PC-3 (cell line): Measurements from ENCODE around the gene C1orf210. TPM values are rescaled to one million over a fixed set of nuclear protein-coding genes. Genes with fewer than 3 reads are reported as not detected.

Experiments
- ATAC-seq: fragments of 200-7000 bp; cut with Tn5 transposase; 2 replicates; pipeline ENCODE4 v1.9.1; 2020; ENCODE audit warnings: mild to moderate bottlenecking, moderate library complexity
- BruUV-seq: library from RNA; stranded (reverse); fragments of 400-500 nt; replicated peaks from 2 replicates; lab custom pipeline; 2021; lab: Mats Ljungman, UMichigan
- CTCF ChIA-PET: fragments of 300-600 bp; sonication (Branson Sonifier 250); formaldehyde crosslinking; loops from one replicate; lab custom pipeline; 2022; ENCODE audit warnings: antibody characterized with exemption; lab: Charles Lee
- POLR2A ChIA-PET: fragments of 300-600 bp; sonication (Branson Sonifier 250); formaldehyde crosslinking; loops from one replicate; lab custom pipeline; 2022; ENCODE audit warnings: antibody characterized with exemption; ENCODE audit not compliant: unreplicated experiment; lab: Charles Lee
- DNase-seq: peaks from one replicate; pipeline ENCODE4 v3.0.0-alpha.2; 2015
- H2AFZ ChIP-seq: fragments of 300-600 bp; sonication (generic); 2 replicates; pipeline ENCODE4 v1.6.0; 2016; ENCODE audit warnings: antibody characterized with exemption, low read length
- H3F3A ChIP-seq: fragments of 300-600 bp; sonication (generic); one replicate; pipeline ENCODE4 v1.6.0; 2017; ENCODE audit warnings: antibody characterized with exemption, low read length, control low read depth, mild to moderate bottlenecking; ENCODE audit not compliant: unreplicated experiment
- H3K27ac ChIP-seq: fragments of 300-600 bp; sonication (generic); 2 replicates; pipeline ENCODE4 v1.5.1; 2016; ENCODE audit warnings: mild to moderate bottlenecking, low read length
- H3K27me3 ChIP-seq: fragments of 300-600 bp; sonication (generic); 2 replicates; pipeline ENCODE4 v1.6.1; 2016; ENCODE audit warnings: low read length, mixed read lengths
- H3K36me3 ChIP-seq: fragments of 300-600 bp; sonication (generic); 2 replicates; pipeline ENCODE4 v1.6.1; 2016; ENCODE audit warnings: low read depth, mixed run types, low read length, mixed read lengths
- H3K4me1 ChIP-seq: fragments of 300-600 bp; sonication (generic); 2 replicates; pipeline ENCODE4 v1.5.1; 2016; ENCODE audit warnings: low read length; ENCODE audit not compliant: insufficient read depth
- H3K4me2 ChIP-seq: fragments of 300-600 bp; sonication (generic); 2 replicates; pipeline ENCODE4 v1.6.0; 2016; ENCODE audit warnings: low read length
- H3K4me3 ChIP-seq: fragments of 300-600 bp; sonication (generic); 2 replicates; pipeline ENCODE4 v1.5.1; 2016; ENCODE audit warnings: mild to moderate bottlenecking, low read length, mixed read lengths
- H3K79me2 ChIP-seq: fragments of 300-600 bp; sonication (generic); 2 replicates; pipeline ENCODE4 v1.6.1; 2017; ENCODE audit warnings: low read length, mixed read lengths
- H3K9ac ChIP-seq: fragments of 300-600 bp; sonication (generic); 2 replicates; pipeline ENCODE4 v1.6.0; 2016; ENCODE audit warnings: mild to moderate bottlenecking, low read length
- H3K9me2 ChIP-seq: fragments of 300-600 bp; sonication (generic); replicated peaks from 2 replicates; pipeline ENCODE4 v1.6.1; 2016; ENCODE audit warnings: mixed run types, low read length, mixed read lengths
- H3K9me3 ChIP-seq: fragments of 300-600 bp; sonication (generic); 2 replicates; pipeline ENCODE4 v1.6.1; 2016; ENCODE audit warnings: low read length, mixed read lengths
- H4K20me1 ChIP-seq: fragments of 300-600 bp; sonication (generic); 2 replicates; pipeline ENCODE4 v1.6.1; 2016; ENCODE audit warnings: low read length, mixed read lengths
- EZH2 ChIP-seq: fragments of 300-600 bp; sonication (generic); IDR thresholded peaks from one replicate; pipeline ENCODE4 v1.6.1; 2017; ENCODE audit warnings: antibody characterized with exemption, mild to moderate bottlenecking, low read length; ENCODE audit not compliant: unreplicated experiment
- EZH2phosphoT487 ChIP-seq: fragments of 300-600 bp; sonication (generic); IDR thresholded peaks from 2 replicates; pipeline ENCODE4 v1.6.1; 2018; ENCODE audit warnings: mild to moderate bottlenecking, antibody characterized with exemption, low read length, borderline replicate concordance
- intact Hi-C: fragments of 100-400 bp; cut with micrococcal nuclease; formaldehyde crosslinking; loops from 2 replicates; pipeline ENCODE4 v1.9.0; 2023
- total RNA-seq: library from RNA; depleted of rRNA; stranded (reverse); fragments of >200 nt; gene quantifications from 2 replicates; pipeline ENCODE4 v1.2.3, GENCODE V29; 2014
- TF ChIP-seq, protein P1 (sequence below): fragments of 300-600 bp; sonication (generic); conservative IDR thresholded peaks from 2 replicates; pipeline ENCODE4 v1.5.1; 2017; ENCODE audit warnings: antibody characterized with exemption, low read depth, mild to moderate bottlenecking, low read length

Gene C1orf210
- total RNA-seq, 1 experiment from 2014 or later: 17.8 TPM

DNA sequence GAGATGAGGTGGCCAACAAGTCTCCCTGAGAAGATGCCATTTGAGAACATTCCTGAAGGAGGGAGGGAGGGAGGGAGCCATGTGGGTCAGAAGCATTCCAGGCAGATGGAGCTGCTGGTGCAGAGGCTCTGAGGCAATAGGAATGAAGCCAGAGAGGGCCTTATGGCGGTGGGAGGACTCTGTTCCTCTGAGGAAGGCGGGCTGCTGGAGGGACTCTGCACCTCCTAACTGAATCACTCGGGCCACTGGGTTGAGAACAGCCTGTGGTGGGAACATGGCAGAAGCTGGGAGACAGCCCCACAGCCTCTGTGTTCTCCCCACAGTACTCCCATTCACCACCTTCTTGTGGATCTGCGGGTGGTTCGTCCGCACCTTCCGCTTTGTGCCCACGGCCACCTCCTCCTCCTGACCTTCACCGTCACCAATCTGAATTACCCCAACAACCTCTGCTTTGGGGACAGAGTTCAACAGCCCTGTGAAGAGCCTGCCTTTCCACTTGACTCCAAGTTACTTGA lies 18.0 kb downstream of the C1orf210 start:
- DNase-seq: no peak
- Histone ChIP-seq H3K79me2 (no peaks in the 10 kb centered on the region), H3F3A (no peaks in the 10 kb centered on the region), H3K4me3 (no peak overlapping the region), H4K20me1 (no peaks in the 10 kb centered on the region), H3K4me1 (peaks cover 9% of the 10 kb centered on the region), H3K9me3 (peaks cover 13% of the 10 kb centered on the region), H2AFZ (no peak overlapping the region), H3K9ac (no peak overlapping the region), H3K4me2 (no peak overlapping the region), H3K27me3 (no peaks in the 10 kb centered on the region), H3K9me2 (no peaks in the 10 kb centered on the region), H3K27ac (no peak overlapping the region), H3K36me3 (peaks cover 2% of the 10 kb centered on the region; the same call in 1 of the 2 replicates)
- intact Hi-C loops: no loop called here
- TF ChIP-seq EZH2 (no peak), EZH2phosphoT487 (no peak)
- TF ChIP-seq, protein P1, sequence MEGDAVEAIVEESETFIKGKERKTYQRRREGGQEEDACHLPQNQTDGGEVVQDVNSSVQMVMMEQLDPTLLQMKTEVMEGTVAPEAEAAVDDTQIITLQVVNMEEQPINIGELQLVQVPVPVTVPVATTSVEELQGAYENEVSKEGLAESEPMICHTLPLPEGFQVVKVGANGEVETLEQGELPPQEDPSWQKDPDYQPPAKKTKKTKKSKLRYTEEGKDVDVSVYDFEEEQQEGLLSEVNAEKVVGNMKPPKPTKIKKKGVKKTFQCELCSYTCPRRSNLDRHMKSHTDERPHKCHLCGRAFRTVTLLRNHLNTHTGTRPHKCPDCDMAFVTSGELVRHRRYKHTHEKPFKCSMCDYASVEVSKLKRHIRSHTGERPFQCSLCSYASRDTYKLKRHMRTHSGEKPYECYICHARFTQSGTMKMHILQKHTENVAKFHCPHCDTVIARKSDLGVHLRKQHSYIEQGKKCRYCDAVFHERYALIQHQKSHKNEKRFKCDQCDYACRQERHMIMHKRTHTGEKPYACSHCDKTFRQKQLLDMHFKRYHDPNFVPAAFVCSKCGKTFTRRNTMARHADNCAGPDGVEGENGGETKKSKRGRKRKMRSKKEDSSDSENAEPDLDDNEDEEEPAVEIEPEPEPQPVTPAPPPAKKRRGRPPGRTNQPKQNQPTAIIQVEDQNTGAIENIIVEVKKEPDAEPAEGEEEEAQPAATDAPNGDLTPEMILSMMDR: no peak
- ChIA-PET CTCF (no interaction called here), POLR2A (no interaction called here)
- no TSS peak for BruUV-seq
- no peak for ATAC-seq

DNA sequence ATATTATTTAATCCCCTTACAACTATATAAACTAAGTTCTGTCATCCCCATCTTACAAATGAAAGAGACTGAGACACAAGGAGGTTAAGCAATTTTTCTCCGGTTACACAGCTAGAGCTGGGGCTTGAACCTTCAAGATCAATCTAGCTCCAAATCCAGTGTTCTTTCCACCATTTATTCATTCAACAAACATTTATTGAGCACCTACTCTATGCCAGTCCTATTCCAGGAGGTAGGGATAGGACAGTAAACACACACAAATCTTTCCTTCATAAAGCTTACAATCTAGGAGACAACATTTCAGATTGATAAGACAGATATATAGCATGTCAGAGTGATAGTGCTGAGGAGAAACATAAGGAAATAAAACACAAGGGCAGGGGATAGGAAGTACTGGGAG lies 18.5 kb downstream of the C1orf210 start:
- H3K27ac ChIP-seq: no peak overlapping the region
- H3F3A ChIP-seq: no peaks in the 10 kb centered on the region
- H3K36me3 ChIP-seq: peaks cover 2% of the 10 kb centered on the region; the same call in 1 of the 2 replicates
- TF ChIP-seq EZH2: no peak
- BruUV-seq: no TSS peak
- intact Hi-C loops: no loop called here
- no peaks in the 10 kb centered on the region for H3K9me2 ChIP-seq
- H3K4me3 ChIP-seq: no peak overlapping the region
- ATAC-seq (no peak), DNase-seq (no peak)
- no peak overlapping the region for H2AFZ ChIP-seq
- ChIA-PET POLR2A (no interaction called here), CTCF (no interaction called here)
- H3K27me3 ChIP-seq: no peaks in the 10 kb centered on the region
- H3K4me2 ChIP-seq: no peak overlapping the region
- peaks cover 13% of the 10 kb centered on the region for H3K9me3 ChIP-seq
- no peaks in the 10 kb centered on the region for H3K79me2 ChIP-seq
- H3K9ac ChIP-seq: no peak overlapping the region
- H3K4me1 ChIP-seq: peaks cover 9% of the 10 kb centered on the region
- no peaks in the 10 kb centered on the region for H4K20me1 ChIP-seq

DNA sequence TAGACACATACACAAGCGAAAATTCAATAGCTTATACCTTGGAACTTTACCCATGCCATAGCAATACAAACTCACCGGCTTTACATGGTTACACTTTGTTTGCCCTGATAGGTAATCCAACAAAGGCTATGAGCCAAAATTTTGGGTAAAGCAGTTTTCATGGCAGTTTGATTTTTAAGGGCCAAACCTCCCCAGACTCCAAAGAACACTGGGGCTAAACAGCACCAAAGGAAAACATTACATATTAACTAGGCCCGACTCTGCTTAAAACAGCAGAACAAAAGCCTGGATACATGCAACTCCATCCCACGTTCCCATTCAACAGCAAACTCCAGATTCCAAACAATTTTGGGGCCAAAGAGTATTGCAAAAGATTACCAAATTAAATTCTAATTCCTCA lies 19.9 kb downstream of the C1orf210 start:
- Histone ChIP-seq H3K27ac (no peak overlapping the region), H3K4me1 (peaks cover 6% of the 10 kb centered on the region), H4K20me1 (no peaks in the 10 kb centered on the region), H3K27me3 (no peaks in the 10 kb centered on the region), H3F3A (no peaks in the 10 kb centered on the region), H3K4me3 (no peak overlapping the region), H3K9ac (no peak overlapping the region), H3K79me2 (no peaks in the 10 kb centered on the region), H3K4me2 (no peak overlapping the region), H3K36me3 (peaks cover 2% of the 10 kb centered on the region; the same call in 1 of the 2 replicates), H2AFZ (no peak overlapping the region), H3K9me3 (peaks cover 13% of the 10 kb centered on the region), H3K9me2 (no peaks in the 10 kb centered on the region)
- ChIA-PET CTCF (no interaction called here), POLR2A (no interaction called here)
- BruUV-seq: no TSS peak
- DNase-seq: no peak
- TF ChIP-seq EZH2phosphoT487: no peak
- TF ChIP-seq EZH2: no peak
- TF ChIP-seq, protein P1: no peak
- ATAC-seq: no peak
- intact Hi-C loops: no loop called here
